Breast epithelium (tissue), 4 donors: Measurements from ENCODE around the gene SLC35C1. TPM values are rescaled to one million over a fixed set of nuclear protein-coding genes. Genes with fewer than 3 reads are reported as not detected.

Source experiments
- DNase-seq, 2 donors: peaks; one replicate each; pipeline ENCODE4 v3.0.0-alpha.2; 2019; ENCODE audit warnings: low spot score in 2 of 2
- H3K27ac ChIP-seq, 2 donors: fragments of 200-600 bp; sonication (generic) in 1 of 2; one replicate each; pipeline ENCODE4 v1.5.1; 2016 to 2019; ENCODE audit warnings: mild to moderate bottlenecking in 1 of 2
- H3K27me3 ChIP-seq, 2 donors: fragments of 200-600 bp; sonication (generic) in 1 of 2; one replicate each; pipeline versions ENCODE4 v1.5.1 to v1.6.0; 2017 to 2019; ENCODE audit warnings: control low read depth in 1 of 2, mild to moderate bottlenecking in 1 of 2
- H3K36me3 ChIP-seq: fragments of 200-600 bp; one replicate; pipeline ENCODE4 v1.5.1; 2019
- H3K4me1 ChIP-seq, 2 donors: fragments of 200-600 bp; sonication (generic); one replicate each; pipeline ENCODE4 v1.5.1; 2016 to 2019; ENCODE audit warnings: control low read depth in 1 of 2
- H3K4me3 ChIP-seq, 3 donors: fragments of 200-600 bp; sonication (generic); 1 replicate in 2 of 3; 2 replicates in 1 of 3; pipeline ENCODE4 v1.5.1; 2016 to 2019; ENCODE audit warnings: mild to moderate bottlenecking in 3 of 3, moderate library complexity in 2 of 3
- H3K9me3 ChIP-seq, 2 donors: fragments of 200-600 bp; sonication (generic) in 1 of 2; one replicate each; pipeline ENCODE4 v1.5.1; 2016 to 2019; ENCODE audit warnings: control low read depth in 1 of 2
- CTCF ChIP-seq, 3 donors: fragments of 450-650 bp; IDR thresholded peaks; one replicate each; pipeline ENCODE4 v1.5.1; 2016 to 2017; ENCODE audit warnings: antibody characterized with exemption in 3 of 3, mild to moderate bottlenecking in 3 of 3, moderate library complexity in 3 of 3
- POLR2A ChIP-seq: fragments of 450-650 bp; IDR thresholded peaks from one replicate; pipeline ENCODE4 v1.6.1; 2016; ENCODE audit warnings: antibody characterized with exemption, mild to moderate bottlenecking, moderate library complexity
- POLR2AphosphoS5 ChIP-seq, 3 donors: sonication (generic); formaldehyde crosslinking; IDR thresholded peaks; one replicate each; pipeline ENCODE4 v1.6.1; 2017; ENCODE audit warnings: antibody characterized with exemption in 3 of 3
- intact Hi-C: fragments of 100-400 bp; cut with DNase I; formaldehyde crosslinking; loops from one replicate; pipeline ENCODE4 v1.15.1; 2023; ENCODE audit warnings: low total_unique reads
- total RNA-seq, 3 donors: library from RNA; depleted of rRNA; stranded (reverse); fragments of >200 nt; gene quantifications; one replicate each; pipeline ENCODE4 v1.1.0, GENCODE V29; 2016

Gene SLC35C1
- total RNA-seq, 3 donors from 2014 or later, result 18.1 to 49.1 (median 28.2) TPM

- H3K4me3 ChIP-seq, result peak overlapping the region; percentile 78 to 94 (median 87)
- no peak for TF ChIP-seq POLR2A
- peak; percentile 14 to 23 (median 17) for TF ChIP-seq POLR2AphosphoS5 (IDR thresholded peaks at IDR 0.05)
- intact Hi-C loops, result no loop called here
- H3K27me3 ChIP-seq, result no peaks in the 10 kb centered on the region
- DNase-seq, result peak; percentile 43 to 64
- H3K27ac ChIP-seq, result peak overlapping the region; percentile 94 to 96
- H3K9me3 ChIP-seq, result no peaks in the 10 kb centered on the region
- peaks cover 14 to 26% of the 10 kb centered on the region in 2 donors for H3K4me1 ChIP-seq
- H3K36me3 ChIP-seq, result no peaks in the 10 kb centered on the region
These were observed 783 bp upstream of the SLC35C1 start for GRCh38 chr11:45803971-45804760.

- Histone ChIP-seq H3K36me3 (peaks cover under 1% of the 10 kb centered on the region), H3K27me3 (no peaks in the 10 kb centered on the region), H3K27ac (peak overlapping the region; percentile 94 to 96), H3K4me1 (peaks cover 14 to 26% of the 10 kb centered on the region in 2 donors), H3K4me3 (peak overlapping the region; percentile 78 to 94 (median 87)), H3K9me3 (no peaks in the 10 kb centered on the region)
- DNase-seq, result peak in 1 of 2 donors; percentile 42
- intact Hi-C loops, result no loop called here
- no peak for TF ChIP-seq POLR2AphosphoS5 (IDR thresholded peaks at IDR 0.05)
- TF ChIP-seq CTCF (IDR thresholded peaks at IDR 0.05), result no peak
- TF ChIP-seq POLR2A, result no peak
These were observed 539 bp downstream of the SLC35C1 start for GRCh38 chr11:45805305-45806071.

GRCh38 chr11:45806072-45806933, 1.4 kb downstream of the SLC35C1 start:
- Histone ChIP-seq H3K4me1 (peaks cover 14 to 26% of the 10 kb centered on the region in 2 donors), H3K27ac (peak overlapping the region; percentile 94 to 96), H3K4me3 (peak overlapping the region; percentile 78 to 94 (median 87)), H3K36me3 (peaks cover 8% of the 10 kb centered on the region), H3K27me3 (no peaks in the 10 kb centered on the region), H3K9me3 (no peaks in the 10 kb centered on the region)
- DNase-seq, result no peak
- no peak for TF ChIP-seq POLR2AphosphoS5 (IDR thresholded peaks at IDR 0.05)
- TF ChIP-seq POLR2A, result no peak
- no peak for TF ChIP-seq CTCF (IDR thresholded peaks at IDR 0.05)
- intact Hi-C loops, result no loop called here

GRCh38 chr11:45806937-45807791, 2.2 kb downstream of the SLC35C1 start:
- intact Hi-C loops, result no loop called here
- Histone ChIP-seq H3K9me3 (no peaks in the 10 kb centered on the region), H3K36me3 (peaks cover 8% of the 10 kb centered on the region), H3K4me3 (peak overlapping the region in 2 of 3 donors; percentile 87 to 94), H3K27me3 (no peaks in the 10 kb centered on the region), H3K4me1 (peaks cover 14 to 26% of the 10 kb centered on the region in 2 donors), H3K27ac (peak overlapping the region in 1 of 2 donors; percentile 27)
- DNase-seq, result no peak
- TF ChIP-seq POLR2AphosphoS5 (IDR thresholded peaks at IDR 0.05) (no peak), POLR2A (no peak), CTCF (IDR thresholded peaks at IDR 0.05) (no peak)
